ENCODE measurements around the gene GLI2.

GRCh38 chr2:120692691-120693090, 43.0 kb upstream of the GLI2 start:
- no peak for TF ChIP-seq CTCF (conservative IDR thresholded peaks at IDR 0.05 in 1 of 2, IDR thresholded peaks at IDR 0.05 in 1 of 2; ENCODE audit: low read depth in 1 of 2, low read length in 2 of 2)
- TF ChIP-seq EZH2 (IDR thresholded peaks at IDR 0.05; ENCODE audit: low read length, missing control alignments): no peak

Data from fibroblast of lung (primary cell).